Ishikawa (cell line): ENCODE data around the gene CDC40.

Experiments used
- CEBPB ChIP-seq: IDR thresholded peaks from 2 replicates; pipeline ENCODE4 v1.6.1; 2012
- CREB1 ChIP-seq: IDR thresholded peaks from 2 replicates; pipeline ENCODE4 v1.6.1; 2012; ENCODE audit warnings: low read depth
- EGR1 ChIP-seq: IDR thresholded peaks from 2 replicates; pipeline ENCODE4 v1.6.1; 2012
- FOXM1 ChIP-seq: IDR thresholded peaks from 2 replicates; pipeline ENCODE4 v1.6.1; 2012; ENCODE audit warnings: low read depth, borderline replicate concordance
- MAX ChIP-seq: IDR thresholded peaks from 2 replicates; pipeline ENCODE4 v1.6.1; 2012
- NFIC ChIP-seq: IDR thresholded peaks from 2 replicates; pipeline ENCODE4 v1.6.1; 2012
- RAD21 ChIP-seq: IDR thresholded peaks from 2 replicates; pipeline ENCODE4 v1.6.1; 2012; ENCODE audit warnings: low read depth
- TAF1 ChIP-seq: IDR thresholded peaks from 2 replicates; pipeline ENCODE4 v1.6.1; 2012; ENCODE audit warnings: low read depth, mild to moderate bottlenecking
- TCF12 ChIP-seq: IDR thresholded peaks from 2 replicates; pipeline ENCODE4 v1.6.1; 2012; ENCODE audit warnings: low read depth
- TEAD4 ChIP-seq: IDR thresholded peaks from 2 replicates; pipeline ENCODE4 v1.6.1; 2012
- USF1 ChIP-seq: IDR thresholded peaks from 2 replicates; pipeline ENCODE4 v1.6.1; 2012
- YY1 ChIP-seq: IDR thresholded peaks from 2 replicates; pipeline ENCODE4 v1.6.1; 2012; ENCODE audit warnings: low read depth
- ZBTB7A ChIP-seq: IDR thresholded peaks from 2 replicates; pipeline ENCODE4 v1.6.1; 2012; ENCODE audit warnings: low read depth
- TF ChIP-seq, protein P1 (sequence below): IDR thresholded peaks from 2 replicates; pipeline ENCODE4 v1.6.1; 2012; ENCODE audit warnings: low read depth, mild to moderate bottlenecking

CDC40 gene

GRCh38 chr6:110195639-110196038 lies 15.4 kb downstream of the CDC40 start:
- TF ChIP-seq YY1 (no peak), ZBTB7A (no peak), EGR1 (no peak), FOXM1 (no peak), CEBPB (peak; percentile 16; the same call in 1 of the 2 replicates), USF1 (no peak)

DNA sequence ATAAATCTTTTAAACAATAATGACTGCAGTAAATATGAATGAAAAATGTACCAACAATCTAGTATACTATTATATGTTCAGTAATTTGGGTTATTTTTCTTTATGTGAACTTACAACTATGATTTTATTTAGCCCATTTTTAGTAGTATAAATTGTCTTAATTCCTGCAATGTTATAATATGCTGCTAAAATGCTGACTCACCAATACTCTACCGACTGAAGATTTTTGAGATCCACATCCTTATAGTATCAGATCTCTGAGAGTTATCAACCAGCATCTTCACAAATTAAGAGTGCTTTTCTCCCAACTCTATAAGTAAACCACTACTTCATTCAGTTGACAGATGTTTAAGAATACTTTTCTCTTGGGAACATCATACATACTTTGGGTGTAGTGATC lies 16.6 kb downstream of the CDC40 start:
- TF ChIP-seq CEBPB: no peak
- TF ChIP-seq MAX: no peak
- TF ChIP-seq, protein P1, sequence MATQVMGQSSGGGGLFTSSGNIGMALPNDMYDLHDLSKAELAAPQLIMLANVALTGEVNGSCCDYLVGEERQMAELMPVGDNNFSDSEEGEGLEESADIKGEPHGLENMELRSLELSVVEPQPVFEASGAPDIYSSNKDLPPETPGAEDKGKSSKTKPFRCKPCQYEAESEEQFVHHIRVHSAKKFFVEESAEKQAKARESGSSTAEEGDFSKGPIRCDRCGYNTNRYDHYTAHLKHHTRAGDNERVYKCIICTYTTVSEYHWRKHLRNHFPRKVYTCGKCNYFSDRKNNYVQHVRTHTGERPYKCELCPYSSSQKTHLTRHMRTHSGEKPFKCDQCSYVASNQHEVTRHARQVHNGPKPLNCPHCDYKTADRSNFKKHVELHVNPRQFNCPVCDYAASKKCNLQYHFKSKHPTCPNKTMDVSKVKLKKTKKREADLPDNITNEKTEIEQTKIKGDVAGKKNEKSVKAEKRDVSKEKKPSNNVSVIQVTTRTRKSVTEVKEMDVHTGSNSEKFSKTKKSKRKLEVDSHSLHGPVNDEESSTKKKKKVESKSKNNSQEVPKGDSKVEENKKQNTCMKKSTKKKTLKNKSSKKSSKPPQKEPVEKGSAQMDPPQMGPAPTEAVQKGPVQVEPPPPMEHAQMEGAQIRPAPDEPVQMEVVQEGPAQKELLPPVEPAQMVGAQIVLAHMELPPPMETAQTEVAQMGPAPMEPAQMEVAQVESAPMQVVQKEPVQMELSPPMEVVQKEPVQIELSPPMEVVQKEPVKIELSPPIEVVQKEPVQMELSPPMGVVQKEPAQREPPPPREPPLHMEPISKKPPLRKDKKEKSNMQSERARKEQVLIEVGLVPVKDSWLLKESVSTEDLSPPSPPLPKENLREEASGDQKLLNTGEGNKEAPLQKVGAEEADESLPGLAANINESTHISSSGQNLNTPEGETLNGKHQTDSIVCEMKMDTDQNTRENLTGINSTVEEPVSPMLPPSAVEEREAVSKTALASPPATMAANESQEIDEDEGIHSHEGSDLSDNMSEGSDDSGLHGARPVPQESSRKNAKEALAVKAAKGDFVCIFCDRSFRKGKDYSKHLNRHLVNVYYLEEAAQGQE: no peak

DNA sequence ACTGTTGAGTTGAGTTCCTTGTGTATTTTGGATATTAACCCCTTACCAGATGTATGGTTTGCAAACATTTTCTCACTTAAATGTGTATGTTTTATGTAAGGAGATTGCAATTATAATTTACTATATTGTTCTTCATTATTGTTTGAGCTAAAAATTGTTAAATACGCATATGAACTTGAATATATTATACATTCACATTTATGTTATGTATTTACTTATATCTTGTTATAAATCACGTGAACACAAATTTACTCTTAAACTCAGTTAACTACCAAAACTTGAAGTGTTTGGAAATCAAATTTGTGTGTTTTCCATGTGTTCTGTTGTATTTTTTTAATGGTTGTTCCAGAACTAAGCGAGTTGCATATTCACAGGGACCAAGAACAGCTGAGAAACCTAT lies 18.3 kb downstream of the CDC40 start:
- no peak for TF ChIP-seq TEAD4

DNA sequence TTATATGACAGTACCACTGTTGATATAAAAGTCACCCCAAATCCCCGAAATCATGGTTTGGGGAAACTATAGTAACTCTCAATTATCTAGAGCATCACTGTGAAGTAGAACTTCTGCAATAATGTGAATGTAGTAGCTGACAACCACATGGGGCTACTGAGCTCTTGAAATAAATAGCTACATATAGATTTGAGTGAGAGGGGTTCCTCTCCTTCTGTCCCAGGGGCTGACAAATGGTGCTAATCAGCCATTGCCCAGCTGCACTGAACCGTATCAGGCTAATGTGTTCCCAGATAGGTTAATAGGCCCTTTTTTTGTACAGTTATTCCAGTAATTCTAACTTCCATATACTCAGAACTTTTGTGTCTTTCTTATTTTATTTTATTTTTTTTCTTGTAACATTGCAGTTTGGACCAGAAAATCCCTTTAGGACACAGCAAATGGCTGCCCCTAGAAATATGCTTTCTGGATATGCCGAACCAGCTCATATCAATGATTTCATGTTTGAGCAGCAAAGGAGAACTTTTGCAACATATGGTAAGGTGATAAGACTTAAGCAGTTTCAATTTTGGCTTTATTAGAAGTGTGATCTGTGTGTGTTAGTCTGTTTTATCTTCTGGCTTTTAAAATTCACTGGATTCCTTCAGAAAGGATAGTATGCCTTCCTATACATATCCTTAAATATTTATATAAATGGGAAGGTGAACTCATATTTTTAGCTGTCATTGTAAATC lies 21.1 kb downstream of the CDC40 start:
- TF ChIP-seq CREB1 (no peak), EGR1 (no peak), CEBPB (no peak), NFIC (no peak), YY1 (no peak), TEAD4 (no peak), FOXM1 (no peak), RAD21 (no peak)
- TF ChIP-seq, protein P1: no peak

DNA sequence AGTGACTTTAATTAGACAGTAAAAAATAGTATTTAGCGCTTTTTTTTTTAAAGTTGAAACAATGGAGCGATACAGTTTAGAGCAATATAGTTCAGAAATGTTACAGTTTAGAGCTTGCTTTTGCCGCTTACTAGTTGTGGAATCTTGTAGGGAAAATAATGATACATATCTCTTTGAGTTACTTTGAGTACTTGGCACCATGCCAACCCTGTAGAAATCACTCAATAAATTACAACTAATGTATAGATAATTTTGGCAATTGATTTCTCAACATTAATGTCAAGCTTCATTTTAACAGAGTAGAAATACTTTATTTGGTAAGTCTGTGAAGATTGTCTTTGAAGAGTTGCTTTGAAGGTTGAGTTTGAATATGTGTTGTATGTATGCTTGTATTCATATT lies 27.4 kb downstream of the CDC40 start:
- TF ChIP-seq NFIC: peak; percentile 85
- TF ChIP-seq USF1: no peak

GRCh38 chr6:110211753-110212152 lies 31.5 kb downstream of the CDC40 start:
- TF ChIP-seq TEAD4 (no peak), TCF12 (no peak)

GRCh38 chr6:110214338-110214737 lies 34.1 kb downstream of the CDC40 start:
- TF ChIP-seq ZBTB7A (no peak), CREB1 (no peak), EGR1 (no peak), YY1 (no peak), FOXM1 (no peak)

- TF ChIP-seq USF1 (no peak), RAD21 (no peak), FOXM1 (no peak), CREB1 (no peak), TCF12 (no peak), NFIC (no peak), TEAD4 (no peak), TAF1 (no peak), CEBPB (no peak), YY1 (no peak), EGR1 (no peak), ZBTB7A (no peak)
- TF ChIP-seq, protein P1: no peak
Observed at GRCh38 chr6:110216140-110216539, 35.9 kb downstream of the CDC40 start.
